Tibial nerve (tissue), 4 donors: ENCODE measurements around the gene GPR171. TPM values are rescaled to one million over a fixed set of nuclear protein-coding genes. Genes with fewer than 3 reads are reported as not detected.

Experiments used
- DNase-seq, 2 donors: peaks; one replicate each; pipeline ENCODE4 v3.0.0-alpha.2; 2019; ENCODE audit warnings: low spot score in 2 of 2
- H3K27ac ChIP-seq, 4 donors: fragments of 200-600 bp; sonication (generic) in 3 of 4; one replicate each; pipeline ENCODE4 v1.5.1; 2017 to 2019; ENCODE audit warnings: mild to moderate bottlenecking in 1 of 4
- H3K27me3 ChIP-seq, 2 donors: fragments of 200-600 bp; sonication (generic) in 1 of 2; one replicate each; pipeline versions ENCODE4 v1.5.1 to v1.6.0; 2017 to 2019
- H3K36me3 ChIP-seq, 3 donors: fragments of 200-600 bp; sonication (generic); one replicate each; pipeline ENCODE4 v1.5.1; 2018 to 2019
- H3K4me1 ChIP-seq, 4 donors: fragments of 200-600 bp; sonication (generic) in 3 of 4; one replicate each; pipeline ENCODE4 v1.5.1; 2017 to 2019
- H3K4me3 ChIP-seq, 4 donors: fragments of 200-600 bp; sonication (generic) in 3 of 4; one replicate each; pipeline ENCODE4 v1.5.1; 2017 to 2019; ENCODE audit warnings: mild to moderate bottlenecking in 1 of 4, moderate library complexity in 1 of 4
- H3K9me3 ChIP-seq, 4 donors: fragments of 200-600 bp; sonication (generic) in 3 of 4; one replicate each; pipeline ENCODE4 v1.5.1; 2017 to 2019
- CTCF ChIP-seq, 5 experiments: fragments of 200-600 bp in 3 of 5; fragments of 450-650 bp in 2 of 5; sonication (generic) in 3 of 5; IDR thresholded peaks; one replicate each; pipeline ENCODE4 v1.5.1; 2016 to 2019; ENCODE audit warnings: antibody characterized with exemption in 5 of 5, mild to moderate bottlenecking in 3 of 5, moderate library complexity in 2 of 5
- EP300 ChIP-seq, 2 donors: sonication (generic); formaldehyde crosslinking; IDR thresholded peaks; one replicate each; pipeline ENCODE4 v1.6.1; 2017; ENCODE audit warnings: antibody characterized with exemption in 2 of 2, mild to moderate bottlenecking in 1 of 2
- POLR2A ChIP-seq, 2 donors: fragments of 450-650 bp; IDR thresholded peaks; one replicate each; pipeline ENCODE4 v1.6.1; 2017; ENCODE audit warnings: antibody characterized with exemption in 2 of 2, mild to moderate bottlenecking in 2 of 2, moderate library complexity in 2 of 2
- WGBS, 2 donors: methylation state at CpG; one replicate each; pipeline ENCODE4 v1.1.5; 2018; 5-methylcytosine and 5-hydroxymethylcytosine counted together
- total RNA-seq, 4 donors: library from RNA; depleted of rRNA; stranded (reverse); fragments of >200 nt; gene quantifications; one replicate each; pipeline ENCODE4 v1.1.0, GENCODE V29; 2016

Gene GPR171
- total RNA-seq, 4 donors from 2014 or later, result 0.84 to 2.7 (median 1.3) TPM; not detected in 1

- H3K27ac ChIP-seq, result peak overlapping the region in 2 of 4 donors; percentile 12 to 51
- peaks cover 0 to 26% (median 10%) of the 10 kb centered on the region in 4 donors for H3K4me1 ChIP-seq
- peak; percentile 64 to 87 for DNase-seq
- TF ChIP-seq EP300 (IDR thresholded peaks at IDR 0.05) (no peak), POLR2A (IDR thresholded peaks at IDR 0.05) (no peak), CTCF (IDR thresholded peaks at IDR 0.05) (peak; percentile 86 to 92 (median 92))
- H3K4me3 ChIP-seq, result no peak overlapping the region
- 33 to 39% methylated on average over 9 of the region's 9 CpGs for WGBS, 2 donors
- no peaks in the 10 kb centered on the region for H3K9me3 ChIP-seq
- no peaks in the 10 kb centered on the region for H3K27me3 ChIP-seq
- no peaks in the 10 kb centered on the region for H3K36me3 ChIP-seq
These were observed 25.0 kb upstream of the GPR171 start for GRCh38 chr3:151227807-151228665.

- TF ChIP-seq POLR2A (IDR thresholded peaks at IDR 0.05), result no peak
- no peak for TF ChIP-seq CTCF (IDR thresholded peaks at IDR 0.05)
- no peak for TF ChIP-seq EP300 (IDR thresholded peaks at IDR 0.05)
- no peak for DNase-seq
- peaks cover 0 to 26% (median 10%) of the 10 kb centered on the region in 4 donors for H3K4me1 ChIP-seq
- H3K27me3 ChIP-seq, result no peaks in the 10 kb centered on the region
- peak overlapping the region in 1 of 4 donors; percentile 43 for H3K27ac ChIP-seq
- H3K9me3 ChIP-seq, result no peaks in the 10 kb centered on the region
- 75 to 76% methylated on average over 6 of the region's 6 CpGs for WGBS, 2 donors
- H3K4me3 ChIP-seq, result no peak overlapping the region
- H3K36me3 ChIP-seq, result no peaks in the 10 kb centered on the region
These were observed 24.3 kb upstream of the GPR171 start for GRCh38 chr3:151227266-151227806.

- TF ChIP-seq POLR2A (IDR thresholded peaks at IDR 0.05) (no peak), EP300 (IDR thresholded peaks at IDR 0.05) (no peak), CTCF (IDR thresholded peaks at IDR 0.05) (no peak)
- Histone ChIP-seq H3K27ac (peak overlapping the region in 1 of 4 donors; percentile 43), H3K27me3 (no peaks in the 10 kb centered on the region)
These were observed 23.8 kb upstream of the GPR171 start for GRCh38 chr3:151226825-151227224.

GRCh38 chr3:151226088-151226563 is 23.1 kb upstream of the GPR171 start:
- DNase-seq, result no peak
- peaks cover 0 to 26% (median 10%) of the 10 kb centered on the region in 4 donors for H3K4me1 ChIP-seq
- no peak overlapping the region for H3K27ac ChIP-seq
- H3K9me3 ChIP-seq, result no peaks in the 10 kb centered on the region
- H3K36me3 ChIP-seq, result peaks cover 0 to 2% (median 0%) of the 10 kb centered on the region in 3 donors
- H3K4me3 ChIP-seq, result no peak overlapping the region
- TF ChIP-seq POLR2A (IDR thresholded peaks at IDR 0.05) (no peak), CTCF (IDR thresholded peaks at IDR 0.05) (no peak), EP300 (IDR thresholded peaks at IDR 0.05) (no peak)
- no peaks in the 10 kb centered on the region for H3K27me3 ChIP-seq
- 63 to 67% methylated on average over 4 of the region's 4 CpGs for WGBS, 2 donors

More at GRCh38 chr3:151226825-151227224, 23.8 kb upstream of the GPR171 start:
- no peaks in the 10 kb centered on the region for H3K36me3 ChIP-seq
- WGBS, 2 donors, result 90 to 93% methylated on average over 5 of the region's 5 CpGs
- H3K4me3 ChIP-seq, result no peak overlapping the region
- DNase-seq, result no peak
- H3K9me3 ChIP-seq, result no peaks in the 10 kb centered on the region
- peaks cover 0 to 26% (median 10%) of the 10 kb centered on the region in 4 donors for H3K4me1 ChIP-seq
